ENCODE measurements around the gene SMC1B. TPM values are rescaled to one million over a fixed set of nuclear protein-coding genes. Genes with fewer than 3 reads are reported as not detected.

Gene SMC1B
- polyA plus RNA-seq, 1 donor from 2014 or later = not detected

DNA sequence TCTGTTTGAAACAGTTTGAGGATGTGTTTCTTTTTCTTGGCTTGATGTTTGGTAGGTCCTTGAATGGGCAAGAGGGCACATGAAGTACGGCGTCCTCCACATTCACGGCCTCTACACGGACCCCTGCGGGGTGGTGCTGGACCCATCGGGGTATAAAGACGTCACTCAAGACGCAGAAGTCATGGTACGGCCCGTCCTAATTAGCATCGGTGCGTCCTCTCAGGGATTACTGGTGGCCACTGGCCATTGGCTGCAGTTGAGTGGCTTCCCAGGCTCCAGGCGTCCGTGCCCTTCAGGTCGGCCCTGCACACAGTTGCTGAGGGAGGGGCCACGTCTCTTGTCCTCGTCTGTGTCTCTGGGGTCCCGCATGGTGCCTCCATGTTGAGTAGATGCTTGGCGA is 82.9 kb downstream of the SMC1B start:
- H3K27ac ChIP-seq (ENCODE audit: low read length) = no peak overlapping the region
- H3F3A ChIP-seq (ENCODE audit: insufficient read depth, low read length, poor library complexity, severe bottlenecking) = no peaks in the 10 kb centered on the region
- H3K79me2 ChIP-seq (replicated peaks; ENCODE audit: insufficient read depth, low read length) = no peaks in the 10 kb centered on the region
- no peak overlapping the region for H3K4me2 ChIP-seq (ENCODE audit: low read length)
- no peak overlapping the region for H3K4me3 ChIP-seq (ENCODE audit: low read length)
- H4K20me1 ChIP-seq (ENCODE audit: insufficient read depth) = no peaks in the 10 kb centered on the region
- H3K27me3 ChIP-seq (ENCODE audit: insufficient read depth, low read depth, low read length) = no peaks in the 10 kb centered on the region
- TF ChIP-seq, protein P1, sequence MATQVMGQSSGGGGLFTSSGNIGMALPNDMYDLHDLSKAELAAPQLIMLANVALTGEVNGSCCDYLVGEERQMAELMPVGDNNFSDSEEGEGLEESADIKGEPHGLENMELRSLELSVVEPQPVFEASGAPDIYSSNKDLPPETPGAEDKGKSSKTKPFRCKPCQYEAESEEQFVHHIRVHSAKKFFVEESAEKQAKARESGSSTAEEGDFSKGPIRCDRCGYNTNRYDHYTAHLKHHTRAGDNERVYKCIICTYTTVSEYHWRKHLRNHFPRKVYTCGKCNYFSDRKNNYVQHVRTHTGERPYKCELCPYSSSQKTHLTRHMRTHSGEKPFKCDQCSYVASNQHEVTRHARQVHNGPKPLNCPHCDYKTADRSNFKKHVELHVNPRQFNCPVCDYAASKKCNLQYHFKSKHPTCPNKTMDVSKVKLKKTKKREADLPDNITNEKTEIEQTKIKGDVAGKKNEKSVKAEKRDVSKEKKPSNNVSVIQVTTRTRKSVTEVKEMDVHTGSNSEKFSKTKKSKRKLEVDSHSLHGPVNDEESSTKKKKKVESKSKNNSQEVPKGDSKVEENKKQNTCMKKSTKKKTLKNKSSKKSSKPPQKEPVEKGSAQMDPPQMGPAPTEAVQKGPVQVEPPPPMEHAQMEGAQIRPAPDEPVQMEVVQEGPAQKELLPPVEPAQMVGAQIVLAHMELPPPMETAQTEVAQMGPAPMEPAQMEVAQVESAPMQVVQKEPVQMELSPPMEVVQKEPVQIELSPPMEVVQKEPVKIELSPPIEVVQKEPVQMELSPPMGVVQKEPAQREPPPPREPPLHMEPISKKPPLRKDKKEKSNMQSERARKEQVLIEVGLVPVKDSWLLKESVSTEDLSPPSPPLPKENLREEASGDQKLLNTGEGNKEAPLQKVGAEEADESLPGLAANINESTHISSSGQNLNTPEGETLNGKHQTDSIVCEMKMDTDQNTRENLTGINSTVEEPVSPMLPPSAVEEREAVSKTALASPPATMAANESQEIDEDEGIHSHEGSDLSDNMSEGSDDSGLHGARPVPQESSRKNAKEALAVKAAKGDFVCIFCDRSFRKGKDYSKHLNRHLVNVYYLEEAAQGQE (IDR thresholded peaks at IDR 0.05; ENCODE audit: borderline replicate concordance) = no peak
- TF ChIP-seq TAF1 (IDR thresholded peaks at IDR 0.05; ENCODE audit: low read depth) (no peak), POLR2AphosphoS5 (IDR thresholded peaks at IDR 0.05) (no peak), EZH2 (IDR thresholded peaks at IDR 0.05; ENCODE audit: borderline replicate concordance, insufficient read depth, low read length, poor library complexity, severe bottlenecking) (no peak), EP300 (conservative IDR thresholded peaks at IDR 0.05; ENCODE audit: poor library complexity, severe bottlenecking) (no peak), RAD21 (conservative IDR thresholded peaks at IDR 0.05) (no peak), SMC3 (conservative IDR thresholded peaks at IDR 0.05; ENCODE audit: poor library complexity) (no peak), MXI1 (conservative IDR thresholded peaks at IDR 0.05; ENCODE audit: poor library complexity, severe bottlenecking) (no peak)
- TF ChIP-seq, protein P2, sequence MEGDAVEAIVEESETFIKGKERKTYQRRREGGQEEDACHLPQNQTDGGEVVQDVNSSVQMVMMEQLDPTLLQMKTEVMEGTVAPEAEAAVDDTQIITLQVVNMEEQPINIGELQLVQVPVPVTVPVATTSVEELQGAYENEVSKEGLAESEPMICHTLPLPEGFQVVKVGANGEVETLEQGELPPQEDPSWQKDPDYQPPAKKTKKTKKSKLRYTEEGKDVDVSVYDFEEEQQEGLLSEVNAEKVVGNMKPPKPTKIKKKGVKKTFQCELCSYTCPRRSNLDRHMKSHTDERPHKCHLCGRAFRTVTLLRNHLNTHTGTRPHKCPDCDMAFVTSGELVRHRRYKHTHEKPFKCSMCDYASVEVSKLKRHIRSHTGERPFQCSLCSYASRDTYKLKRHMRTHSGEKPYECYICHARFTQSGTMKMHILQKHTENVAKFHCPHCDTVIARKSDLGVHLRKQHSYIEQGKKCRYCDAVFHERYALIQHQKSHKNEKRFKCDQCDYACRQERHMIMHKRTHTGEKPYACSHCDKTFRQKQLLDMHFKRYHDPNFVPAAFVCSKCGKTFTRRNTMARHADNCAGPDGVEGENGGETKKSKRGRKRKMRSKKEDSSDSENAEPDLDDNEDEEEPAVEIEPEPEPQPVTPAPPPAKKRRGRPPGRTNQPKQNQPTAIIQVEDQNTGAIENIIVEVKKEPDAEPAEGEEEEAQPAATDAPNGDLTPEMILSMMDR (IDR thresholded peaks at IDR 0.05; ENCODE audit: poor library complexity, severe bottlenecking) = no peak
- H3K9me3 ChIP-seq (ENCODE audit: low read length) = no peaks in the 10 kb centered on the region
- H3K36me3 ChIP-seq (ENCODE audit: insufficient read depth, low read length) = no peaks in the 10 kb centered on the region
- no peak overlapping the region for H3K9ac ChIP-seq (ENCODE audit: low read length)
- no peaks in the 10 kb centered on the region for H3K9me2 ChIP-seq (ENCODE audit: insufficient read depth, low read length)
- no peak overlapping the region for H2AFZ ChIP-seq (ENCODE audit: low read depth, low read length)

DNA sequence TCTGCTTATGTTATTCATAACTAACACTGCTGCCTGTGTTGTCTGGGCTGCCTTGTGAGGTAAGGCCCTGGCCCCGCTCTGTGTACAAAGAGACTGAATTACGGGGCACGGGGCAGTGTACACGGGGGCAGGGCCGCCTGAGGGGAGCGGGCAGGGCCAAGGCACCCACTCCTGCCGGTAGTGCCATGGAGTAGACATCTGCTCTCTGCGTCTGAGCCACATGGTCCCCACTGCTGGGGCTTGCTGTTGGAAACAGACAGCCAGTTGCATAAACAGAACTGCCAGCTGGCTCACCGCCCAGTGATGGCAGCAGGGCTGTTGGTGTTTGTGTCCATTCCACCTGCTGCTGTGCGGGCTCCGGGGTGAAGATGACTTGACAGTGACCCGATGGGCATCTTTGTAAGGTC is 83.9 kb downstream of the SMC1B start:
- H3K36me3 ChIP-seq (ENCODE audit: insufficient read depth, low read length) = no peaks in the 10 kb centered on the region
- H3K9me2 ChIP-seq (ENCODE audit: insufficient read depth, low read length) = no peaks in the 10 kb centered on the region
- H3F3A ChIP-seq (ENCODE audit: insufficient read depth, low read length, poor library complexity, severe bottlenecking) = no peaks in the 10 kb centered on the region
- H3K27me3 ChIP-seq (ENCODE audit: insufficient read depth, low read depth, low read length) = no peaks in the 10 kb centered on the region
- no peaks in the 10 kb centered on the region for H3K9me3 ChIP-seq (ENCODE audit: low read length)
- TF ChIP-seq POLR2AphosphoS5 (IDR thresholded peaks at IDR 0.05) (no peak), MXI1 (conservative IDR thresholded peaks at IDR 0.05; ENCODE audit: poor library complexity, severe bottlenecking) (no peak), SMC3 (conservative IDR thresholded peaks at IDR 0.05; ENCODE audit: poor library complexity) (no peak), TAF1 (IDR thresholded peaks at IDR 0.05; ENCODE audit: low read depth) (no peak), RAD21 (conservative IDR thresholded peaks at IDR 0.05) (no peak)
- TF ChIP-seq, protein P2 (IDR thresholded peaks at IDR 0.05; ENCODE audit: poor library complexity, severe bottlenecking) = no peak
- H4K20me1 ChIP-seq (ENCODE audit: insufficient read depth) = no peaks in the 10 kb centered on the region
- no peak overlapping the region for H2AFZ ChIP-seq (ENCODE audit: low read depth, low read length)
- no peak overlapping the region for H3K4me3 ChIP-seq (ENCODE audit: low read length)
- H3K4me2 ChIP-seq (ENCODE audit: low read length) = no peak overlapping the region
- H3K79me2 ChIP-seq (replicated peaks; ENCODE audit: insufficient read depth, low read length) = no peaks in the 10 kb centered on the region
- no peak overlapping the region for H3K27ac ChIP-seq (ENCODE audit: low read length)
- no peak overlapping the region for H3K9ac ChIP-seq (ENCODE audit: low read length)
